CD14-positive monocyte (primary cell): ENCODE data around the gene ZBTB43. TPM values are rescaled to one million over a fixed set of nuclear protein-coding genes. Genes with fewer than 3 reads are reported as not detected.
A peak's percentile ranks its signal among the peaks of the same experiment; 100 is the strongest.

ENCODE experiments used
- DNase-seq, 3 donors: peaks; one replicate each; pipeline ENCODE4 v3.0.0-alpha.2; 2011 to 2022
- H2AFZ ChIP-seq: 2 replicates; pipeline ENCODE4 v1.6.0; 2012; ENCODE audit warnings: mild to moderate bottlenecking, low read depth, low read length, inconsistent platforms; ENCODE audit not compliant: insufficient read depth, poor library complexity, severe bottlenecking
- H3K27ac ChIP-seq, 2 donors: 1 replicate in 1 of 2; 2 replicates in 1 of 2; pipeline ENCODE4 v1.5.1; 2012 to 2013; ENCODE audit warnings: low read length in 2 of 2, control low read depth in 1 of 2, inconsistent platforms in 1 of 2, low read depth in 1 of 2, mild to moderate bottlenecking in 1 of 2
- H3K27me3 ChIP-seq, 2 donors: one replicate each; pipeline versions ENCODE4 v1.6.0 to v1.6.1; 2011 to 2013; ENCODE audit warnings: low read length in 2 of 2; ENCODE audit not compliant: control insufficient read depth in 2 of 2, insufficient read depth in 2 of 2
- H3K36me3 ChIP-seq, 2 donors: replicated peaks in 1 of 2; 1 replicate in 1 of 2; 2 replicates in 1 of 2; pipeline versions ENCODE4 v1.5.1 to v1.6.1; 2012 to 2013; ENCODE audit warnings: low read length in 2 of 2, control low read depth in 1 of 2, inconsistent platforms in 1 of 2, mild to moderate bottlenecking in 1 of 2; ENCODE audit not compliant: insufficient read depth in 2 of 2, control insufficient read depth in 1 of 2
- H3K4me1 ChIP-seq, 2 donors: 1 replicate in 1 of 2; 2 replicates in 1 of 2; pipeline versions ENCODE4 v1.5.1 to v1.6.1; 2012 to 2013; ENCODE audit warnings: low read length in 2 of 2, control low read depth in 1 of 2, inconsistent platforms in 1 of 2, mild to moderate bottlenecking in 1 of 2, moderate library complexity in 1 of 2; ENCODE audit not compliant: insufficient read depth in 2 of 2, control insufficient read depth in 1 of 2
- H3K4me2 ChIP-seq: replicated peaks from 2 replicates; pipeline ENCODE3; 2012; ENCODE audit warnings: low read length, moderate library complexity, mild to moderate bottlenecking; ENCODE audit not compliant: poor library complexity, severe bottlenecking; ENCODE audit errors: extremely low read depth
- H3K4me3 ChIP-seq, 3 experiments: fragments of 200-600 bp in 1 of 3; sonication (generic) in 1 of 3; replicated peaks in 1 of 3; 1 replicate in 2 of 3; 2 replicates in 1 of 3; pipeline ENCODE4 v1.5.1; 2011 to 2013; ENCODE audit warnings: low read length in 3 of 3, mild to moderate bottlenecking in 3 of 3, control low read depth in 2 of 3, low read depth in 2 of 3, inconsistent platforms in 1 of 3, moderate library complexity in 1 of 3
- H3K79me2 ChIP-seq: 2 replicates; pipeline ENCODE4 v1.6.0; 2012; ENCODE audit warnings: mild to moderate bottlenecking, control low read depth, inconsistent platforms, low read length, moderate library complexity; ENCODE audit not compliant: insufficient read depth
- H3K9ac ChIP-seq: 2 replicates; pipeline ENCODE4 v1.6.0; 2017; ENCODE audit warnings: low read length, mild to moderate bottlenecking; ENCODE audit not compliant: insufficient read depth, poor library complexity, severe bottlenecking
- H3K9me3 ChIP-seq, 2 donors: replicated peaks in 1 of 2; 1 replicate in 1 of 2; 2 replicates in 1 of 2; pipeline versions ENCODE4 v1.5.1 to v1.6.1; 2012 to 2013; ENCODE audit warnings: low read length in 2 of 2, control low read depth in 1 of 2; ENCODE audit not compliant: control insufficient read depth in 1 of 2, insufficient read depth in 1 of 2
- H4K20me1 ChIP-seq: 2 replicates; pipeline ENCODE4 v1.6.0; 2012; ENCODE audit warnings: mild to moderate bottlenecking, low read length, control low read depth, moderate library complexity; ENCODE audit not compliant: insufficient read depth
- H3K27ac Mint-ChIP-seq, 7 donors: one replicate each; pipeline ENCODE4 v1.8.0; 2020; ENCODE audit warnings: mild to moderate bottlenecking in 7 of 7, mixed read lengths in 7 of 7, moderate library complexity in 6 of 7, inconsistent platforms in 2 of 7
- H3K27me3 Mint-ChIP-seq, 3 donors: one replicate each; pipeline ENCODE4 v1.8.0; 2021 to 2022; ENCODE audit warnings: low read depth in 3 of 3, mild to moderate bottlenecking in 3 of 3, mixed read lengths in 3 of 3, moderate library complexity in 3 of 3, inconsistent platforms in 1 of 3
- H3K36me3 Mint-ChIP-seq, 2 donors: one replicate each; pipeline ENCODE4 v1.8.0; 2020; ENCODE audit warnings: mixed read lengths in 2 of 2, inconsistent platforms in 1 of 2, mild to moderate bottlenecking in 1 of 2
- H3K4me1 Mint-ChIP-seq: one replicate; pipeline ENCODE4 v1.8.0; 2020; ENCODE audit warnings: mild to moderate bottlenecking, mixed read lengths
- H3K4me3 Mint-ChIP-seq, 2 donors: one replicate each; pipeline ENCODE4 v1.8.0; 2020; ENCODE audit warnings: mild to moderate bottlenecking in 2 of 2, mixed read lengths in 2 of 2, moderate library complexity in 1 of 2
- H3K9me3 Mint-ChIP-seq, 7 donors: one replicate each; pipeline ENCODE4 v1.8.0; 2020 to 2022; ENCODE audit warnings: mixed read lengths in 7 of 7, mild to moderate bottlenecking in 6 of 7, moderate library complexity in 6 of 7, inconsistent platforms in 2 of 7
- WGBS: methylation state at CpG from one replicate; pipeline ENCODE4 v1.1.5; 2013; ENCODE audit warnings: missing lambda C conversion rate; ENCODE audit not compliant: insufficient coverage; 5-methylcytosine and 5-hydroxymethylcytosine counted together
- intact Hi-C, 2 donors: fragments of 100-400 bp; cut with micrococcal nuclease; formaldehyde crosslinking; loops; one replicate each; pipeline versions ENCODE4 v1.15.0 to v1.15.1; 2023
- polyA plus RNA-seq, 3 donors: library from polyadenylated mRNA; depleted of rRNA in 1 of 3; unstranded in 2 of 3; stranded (reverse) in 1 of 3; fragments of 300-500 nt in 2 of 3; fragments of >200 nt in 1 of 3; fragmentation: Illumina TruSeq in 2 of 3; gene quantifications; 1 replicate in 2 of 3; 2 replicates in 1 of 3; pipeline ENCODE4 v1.2.3, GENCODE V29; 2012 to 2021
- TF ChIP-seq, protein P1 (sequence below): fragments of 200-600 bp; IDR thresholded peaks from one replicate; pipeline ENCODE4 v1.8.0; 2022; ENCODE audit warnings: antibody characterized with exemption, mild to moderate bottlenecking

The ZBTB43 gene
- polyA plus RNA-seq, 3 donors, result 6.1 to 15.9 (median 6.8) TPM

DNA sequence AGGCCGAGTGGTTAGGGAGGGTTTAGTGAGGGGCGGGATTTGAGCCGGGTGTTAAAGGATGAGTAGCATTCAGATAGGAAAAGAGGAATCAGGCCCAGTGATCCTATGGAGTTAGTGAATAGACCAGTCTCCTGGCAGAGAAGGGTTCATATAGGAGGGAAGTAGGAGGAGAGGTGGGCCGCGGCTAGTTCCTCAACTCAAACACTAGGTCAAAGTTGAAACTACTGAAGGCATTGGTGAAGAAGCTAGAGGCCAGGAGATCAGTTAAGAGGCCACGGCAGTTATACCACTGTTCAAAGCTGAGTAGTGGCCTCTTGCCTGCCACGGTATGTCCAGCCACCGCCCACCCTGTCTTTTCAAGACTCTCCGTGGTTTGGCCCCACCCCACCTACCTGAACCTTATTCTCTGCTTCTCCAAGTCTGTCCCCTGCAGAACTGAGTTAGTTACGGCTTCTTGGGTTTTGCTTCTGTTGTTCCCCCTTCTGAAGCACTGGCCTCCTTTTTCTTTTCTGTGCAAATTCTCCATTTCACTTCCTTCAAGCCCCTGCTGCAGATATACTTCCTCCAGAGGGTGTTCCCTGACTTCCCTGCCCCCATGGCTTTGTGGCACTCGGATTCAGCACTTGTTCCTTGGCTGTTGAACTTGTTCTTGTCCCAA, 57.4 kb downstream of the ZBTB43 start:
- Mint-ChIP-seq H3K4me1 (peaks cover 48% of the 10 kb centered on the region), H3K36me3 (peaks cover 29 to 36% of the 10 kb centered on the region in 2 donors), H3K27ac (peak overlapping the region; percentile 88 to 97 (median 92)), H3K4me3 (peak overlapping the region; percentile 89 to 99), H3K27me3 (peaks cover 0 to 1% (median 0%) of the 10 kb centered on the region in 3 donors), H3K9me3 (no peaks in the 10 kb centered on the region)
- Histone ChIP-seq H3K4me3 (peak overlapping the region; percentile 86 to 93 (median 87)), H4K20me1 (peaks cover 60% of the 10 kb centered on the region), H3K9ac (peak overlapping the region; percentile 78), H3K27me3 (no peaks in the 10 kb centered on the region), H3K27ac (peak overlapping the region; percentile 46 to 82), H3K36me3 (peaks cover 18 to 34% of the 10 kb centered on the region in 2 donors), H3K9me3 (no peaks in the 10 kb centered on the region), H3K79me2 (peaks cover 70% of the 10 kb centered on the region), H3K4me2 (peak overlapping the region; percentile 89), H2AFZ (peak overlapping the region; percentile 50), H3K4me1 (peaks cover 37 to 40% of the 10 kb centered on the region in 2 donors)
- WGBS, result 0% methylated on average over 8 of the region's 11 CpGs
- peak in 2 of 3 donors; percentile 58 to 64 for DNase-seq
- TF ChIP-seq, protein P1, sequence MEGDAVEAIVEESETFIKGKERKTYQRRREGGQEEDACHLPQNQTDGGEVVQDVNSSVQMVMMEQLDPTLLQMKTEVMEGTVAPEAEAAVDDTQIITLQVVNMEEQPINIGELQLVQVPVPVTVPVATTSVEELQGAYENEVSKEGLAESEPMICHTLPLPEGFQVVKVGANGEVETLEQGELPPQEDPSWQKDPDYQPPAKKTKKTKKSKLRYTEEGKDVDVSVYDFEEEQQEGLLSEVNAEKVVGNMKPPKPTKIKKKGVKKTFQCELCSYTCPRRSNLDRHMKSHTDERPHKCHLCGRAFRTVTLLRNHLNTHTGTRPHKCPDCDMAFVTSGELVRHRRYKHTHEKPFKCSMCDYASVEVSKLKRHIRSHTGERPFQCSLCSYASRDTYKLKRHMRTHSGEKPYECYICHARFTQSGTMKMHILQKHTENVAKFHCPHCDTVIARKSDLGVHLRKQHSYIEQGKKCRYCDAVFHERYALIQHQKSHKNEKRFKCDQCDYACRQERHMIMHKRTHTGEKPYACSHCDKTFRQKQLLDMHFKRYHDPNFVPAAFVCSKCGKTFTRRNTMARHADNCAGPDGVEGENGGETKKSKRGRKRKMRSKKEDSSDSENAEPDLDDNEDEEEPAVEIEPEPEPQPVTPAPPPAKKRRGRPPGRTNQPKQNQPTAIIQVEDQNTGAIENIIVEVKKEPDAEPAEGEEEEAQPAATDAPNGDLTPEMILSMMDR, result no peak
- intact Hi-C loops, result loop anchor here in 1 of 2 donors (5.0 kb wide), 2 partner anchors 55 kb away; partner anchors contain the start of gene ZBTB43

DNA sequence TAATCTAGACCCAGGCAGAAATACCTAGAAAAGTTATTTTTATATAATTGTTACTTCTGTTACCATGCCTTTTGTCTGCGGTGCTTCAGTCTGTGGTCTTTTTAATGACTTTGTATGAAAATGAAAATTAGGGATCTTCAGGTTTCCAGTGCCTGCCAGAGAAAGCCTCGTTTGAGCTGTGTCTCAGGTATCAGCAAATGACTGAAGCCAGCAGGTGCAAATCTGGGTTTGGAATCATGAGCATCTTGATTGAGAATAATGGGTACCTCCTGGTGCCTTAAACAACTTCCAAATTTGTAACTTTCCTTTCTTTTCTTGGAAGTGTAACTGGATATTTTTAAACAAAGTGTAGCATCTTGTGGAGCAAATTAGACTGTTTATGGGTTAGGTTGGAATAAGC, 59.9 kb downstream of the ZBTB43 start:
- H3K4me1 ChIP-seq, result peaks cover 30 to 33% of the 10 kb centered on the region in 2 donors
- no peak overlapping the region for H3K4me2 ChIP-seq
- peaks cover 32 to 60% of the 10 kb centered on the region in 2 donors for H3K36me3 ChIP-seq
- 100% methylated on average over 1 of the region's 2 CpGs for WGBS
- Mint-ChIP-seq H3K36me3 (peaks cover 48 to 57% of the 10 kb centered on the region in 2 donors), H3K9me3 (no peaks in the 10 kb centered on the region), H3K27me3 (peaks cover 0 to 1% (median 0%) of the 10 kb centered on the region in 3 donors), H3K27ac (peak overlapping the region in 2 of 7 donors; percentile 6 to 36), H3K4me3 (no peak overlapping the region), H3K4me1 (peaks cover 53% of the 10 kb centered on the region)
- H3K4me3 ChIP-seq, result no peak overlapping the region
- no peak for DNase-seq
- no peak overlapping the region for H3K9ac ChIP-seq
- H3K27ac ChIP-seq, result no peak overlapping the region
- TF ChIP-seq, protein P1, result no peak
- no peaks in the 10 kb centered on the region for H3K27me3 ChIP-seq
- intact Hi-C loops, result loop anchor here in 1 of 2 donors (5.0 kb wide), 2 partner anchors 53 to 57 kb away; partner anchors contain the start of gene ZBTB43
- H4K20me1 ChIP-seq, result peaks cover 85% of the 10 kb centered on the region
- no peaks in the 10 kb centered on the region for H3K9me3 ChIP-seq
- H3K79me2 ChIP-seq, result peaks cover 93% of the 10 kb centered on the region
- H2AFZ ChIP-seq, result no peak overlapping the region
